Astrocyte (in vitro differentiated cells and primary cell): ENCODE results near the gene RAB38.

Experiments
- EZH2 ChIP-seq: IDR thresholded peaks from 2 replicates; pipeline ENCODE4 v1.6.1; 2012; ENCODE audit warnings: mild to moderate bottlenecking, low read length, inconsistent platforms; ENCODE audit not compliant: insufficient read depth
- TF ChIP-seq, protein P1 (sequence below): IDR thresholded peaks from 2 replicates; pipeline ENCODE4 v1.5.1; 2011; ENCODE audit warnings: low read depth, mild to moderate bottlenecking, inconsistent platforms, low read length, moderate library complexity; ENCODE audit not compliant: insufficient read depth

- TF ChIP-seq, protein P1, sequence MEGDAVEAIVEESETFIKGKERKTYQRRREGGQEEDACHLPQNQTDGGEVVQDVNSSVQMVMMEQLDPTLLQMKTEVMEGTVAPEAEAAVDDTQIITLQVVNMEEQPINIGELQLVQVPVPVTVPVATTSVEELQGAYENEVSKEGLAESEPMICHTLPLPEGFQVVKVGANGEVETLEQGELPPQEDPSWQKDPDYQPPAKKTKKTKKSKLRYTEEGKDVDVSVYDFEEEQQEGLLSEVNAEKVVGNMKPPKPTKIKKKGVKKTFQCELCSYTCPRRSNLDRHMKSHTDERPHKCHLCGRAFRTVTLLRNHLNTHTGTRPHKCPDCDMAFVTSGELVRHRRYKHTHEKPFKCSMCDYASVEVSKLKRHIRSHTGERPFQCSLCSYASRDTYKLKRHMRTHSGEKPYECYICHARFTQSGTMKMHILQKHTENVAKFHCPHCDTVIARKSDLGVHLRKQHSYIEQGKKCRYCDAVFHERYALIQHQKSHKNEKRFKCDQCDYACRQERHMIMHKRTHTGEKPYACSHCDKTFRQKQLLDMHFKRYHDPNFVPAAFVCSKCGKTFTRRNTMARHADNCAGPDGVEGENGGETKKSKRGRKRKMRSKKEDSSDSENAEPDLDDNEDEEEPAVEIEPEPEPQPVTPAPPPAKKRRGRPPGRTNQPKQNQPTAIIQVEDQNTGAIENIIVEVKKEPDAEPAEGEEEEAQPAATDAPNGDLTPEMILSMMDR, result no peak
- no peak for TF ChIP-seq EZH2
Measured at GRCh38 chr11:88164806-88165585, 10.2 kb downstream of the RAB38 start.
